H9 (cell line): ENCODE results near the gene WDPCP. TPM values are rescaled to one million over a fixed set of nuclear protein-coding genes. Genes with fewer than 3 reads are reported as not detected.
"Not testable (repeated sequence)": the region's sequence is repeated elsewhere in the genome, so short reads cannot be mapped to it uniquely, and the experiment has no call there.

Source experiments
- DNase-seq: peaks from one replicate; pipeline ENCODE4 v3.0.0-alpha.2; 2017
- H2AFZ ChIP-seq: one replicate; pipeline ENCODE4 v1.6.1; 2013; ENCODE audit warnings: mild to moderate bottlenecking, low read length, control low read depth, moderate library complexity
- H2AK5ac ChIP-seq: 2 replicates; pipeline ENCODE4 v1.6.1; 2013; ENCODE audit warnings: low read length, control low read depth, mixed read lengths; ENCODE audit not compliant: insufficient read length
- H2BK120ac ChIP-seq: one replicate; pipeline ENCODE4 v1.6.1; 2013; ENCODE audit warnings: low read depth, mild to moderate bottlenecking, low read length, control low read depth, inconsistent platforms; ENCODE audit not compliant: poor library complexity, severe bottlenecking
- H2BK12ac ChIP-seq: 2 replicates; pipeline ENCODE4 v1.6.1; 2013; ENCODE audit warnings: low read length, control low read depth, mixed read lengths, low read depth; ENCODE audit not compliant: insufficient read length
- H2BK15ac ChIP-seq: 2 replicates; pipeline ENCODE4 v1.6.1; 2013; ENCODE audit warnings: low read depth, low read length, control low read depth
- H2BK20ac ChIP-seq: one replicate; pipeline ENCODE4 v1.6.1; 2013; ENCODE audit warnings: low read depth, mild to moderate bottlenecking, low read length, control low read depth, inconsistent platforms; ENCODE audit not compliant: poor library complexity, severe bottlenecking
- H2BK5ac ChIP-seq: 2 replicates; pipeline ENCODE4 v1.6.1; 2013; ENCODE audit warnings: low read length, control low read depth, mixed read lengths; ENCODE audit not compliant: insufficient read length
- H3K14ac ChIP-seq: 2 replicates; pipeline ENCODE4 v1.6.1; 2013; ENCODE audit warnings: low read length, control low read depth; ENCODE audit not compliant: insufficient read depth
- H3K18ac ChIP-seq: 2 replicates; pipeline ENCODE4 v1.6.1; 2013; ENCODE audit warnings: low read depth, mild to moderate bottlenecking, mixed read lengths, low read length, control low read depth; ENCODE audit not compliant: insufficient read length
- H3K23ac ChIP-seq: 2 replicates; pipeline ENCODE4 v1.6.1; 2013; ENCODE audit warnings: low read length, control low read depth, mixed read lengths, low read depth; ENCODE audit not compliant: insufficient read length
- H3K23me2 ChIP-seq: 2 replicates; pipeline ENCODE4 v1.6.1; 2013; ENCODE audit warnings: low read depth, mild to moderate bottlenecking, mixed read lengths, low read length, control low read depth; ENCODE audit not compliant: insufficient read length, poor library complexity, severe bottlenecking
- H3K27ac ChIP-seq: 2 replicates; pipeline ENCODE4 v1.5.1; 2013; ENCODE audit warnings: low read length, control low read depth, mixed read lengths, low read depth; ENCODE audit not compliant: insufficient read length
- H3K27me3 ChIP-seq: 2 replicates; pipeline ENCODE4 v1.6.1; 2013; ENCODE audit warnings: low read length, control low read depth, inconsistent platforms; ENCODE audit not compliant: insufficient read depth
- H3K4ac ChIP-seq: 2 replicates; pipeline ENCODE4 v1.6.1; 2013; ENCODE audit warnings: low read depth, mild to moderate bottlenecking, control low read depth, inconsistent platforms, low read length, moderate library complexity
- H3K4me1 ChIP-seq: 2 replicates; pipeline ENCODE4 v1.6.1; 2013; ENCODE audit warnings: low read length, control low read depth, inconsistent platforms; ENCODE audit not compliant: insufficient read depth
- H3K4me2 ChIP-seq: 2 replicates; pipeline ENCODE4 v1.6.1; 2013; ENCODE audit warnings: low read length, control low read depth, mixed read lengths; ENCODE audit not compliant: insufficient read length, insufficient read depth
- H3K56ac ChIP-seq: 2 replicates; pipeline ENCODE4 v1.6.1; 2013; ENCODE audit warnings: low read depth, mild to moderate bottlenecking, mixed read lengths, low read length, control low read depth; ENCODE audit not compliant: insufficient read length
- H3K79me1 ChIP-seq: 2 replicates; pipeline ENCODE4 v1.6.1; 2013; ENCODE audit warnings: low read depth, mild to moderate bottlenecking, moderate library complexity, low read length, control low read depth, inconsistent platforms; ENCODE audit not compliant: insufficient read depth, poor library complexity, severe bottlenecking
- H3K79me2 ChIP-seq: 2 replicates; pipeline ENCODE4 v1.6.1; 2013; ENCODE audit warnings: low read length, control low read depth, inconsistent platforms; ENCODE audit not compliant: insufficient read depth
- H3K9ac ChIP-seq: 2 replicates; pipeline ENCODE4 v1.6.1; 2013; ENCODE audit warnings: low read length, control low read depth, mixed read lengths; ENCODE audit not compliant: insufficient read length; ENCODE audit errors: extremely low read depth
- H3K9me3 ChIP-seq: one replicate; pipeline ENCODE4 v1.6.1; 2013; ENCODE audit warnings: low read depth, low read length, inconsistent platforms; ENCODE audit not compliant: control insufficient read depth
- H3T11ph ChIP-seq: one replicate; pipeline ENCODE4 v1.6.1; 2013; ENCODE audit warnings: mild to moderate bottlenecking, low read length, control low read depth, inconsistent platforms
- H4K20me1 ChIP-seq: one replicate; pipeline ENCODE4 v1.6.1; 2013; ENCODE audit not compliant: control insufficient read depth, insufficient read length, insufficient read depth
- H4K5ac ChIP-seq: 2 replicates; pipeline ENCODE4 v1.6.1; 2013; ENCODE audit warnings: low read depth, mild to moderate bottlenecking, mixed read lengths, low read length, control low read depth; ENCODE audit not compliant: insufficient read length
- H4K8ac ChIP-seq: replicated peaks from 2 replicates; pipeline ENCODE4 v1.6.1; 2013; ENCODE audit warnings: low read length, control low read depth, mixed read lengths, low read depth; ENCODE audit not compliant: insufficient read length
- H4K91ac ChIP-seq: 2 replicates; pipeline ENCODE4 v1.6.1; 2013; ENCODE audit warnings: low read depth, mild to moderate bottlenecking, moderate library complexity, mixed read lengths, low read length, control low read depth; ENCODE audit not compliant: insufficient read length
- H3K27ac Mint-ChIP-seq, 3 experiments: 2 replicates in 2 of 3; 3 replicates in 1 of 3; pipeline ENCODE4 v1.8.0; 2020 to 2021; ENCODE audit warnings: mixed read lengths in 3 of 3, mild to moderate bottlenecking in 1 of 3, moderate library complexity in 1 of 3
- H3K27me3 Mint-ChIP-seq: 2 replicates; pipeline ENCODE4 v1.8.0; 2021; ENCODE audit warnings: low read depth, mild to moderate bottlenecking, moderate library complexity, mixed read lengths
- H3K36me3 Mint-ChIP-seq, 3 experiments: 2 replicates in 2 of 3; 3 replicates in 1 of 3; pipeline ENCODE4 v1.8.0; 2020 to 2021; ENCODE audit warnings: low read depth in 3 of 3, mixed read lengths in 3 of 3; ENCODE audit not compliant: insufficient read depth in 1 of 3
- H3K4me1 Mint-ChIP-seq, 2 experiments: 2 replicates each; pipeline ENCODE4 v1.8.0; 2020; ENCODE audit warnings: mixed read lengths in 2 of 2
- H3K4me3 Mint-ChIP-seq, 2 experiments: 2 replicates in 1 of 2; 3 replicates in 1 of 2; pipeline ENCODE4 v1.8.0; 2020 to 2021; ENCODE audit warnings: mild to moderate bottlenecking in 2 of 2, mixed read lengths in 2 of 2, moderate library complexity in 1 of 2
- H3K9me3 Mint-ChIP-seq, 2 experiments: 2 replicates in 1 of 2; 3 replicates in 1 of 2; pipeline ENCODE4 v1.8.0; 2020; ENCODE audit warnings: mild to moderate bottlenecking in 2 of 2, mixed read lengths in 2 of 2, moderate library complexity in 1 of 2
- CTCF ChIP-seq: fragments of 200-600 bp; sonication (generic); conservative IDR thresholded peaks from 3 replicates; pipeline ENCODE4 v1.8.0; 2021; ENCODE audit warnings: antibody characterized with exemption, mild to moderate bottlenecking
- WGBS: extraction: QIAGEN DNeasy Blood & Tissue Kit; methylation state at CpG from one replicate; pipeline ENCODE4 v1.1.7; 2013; ENCODE audit warnings: missing lambda C conversion rate, low lambda C conversion rate, mixed read lengths; ENCODE audit not compliant: insufficient read length; ENCODE audit errors: extremely low coverage; 5-methylcytosine and 5-hydroxymethylcytosine counted together
- total RNA-seq: library from RNA; stranded (reverse); gene quantifications from 2 replicates; pipeline ENCODE4 v1.2.1, GENCODE V29; 2021

Gene WDPCP
- total RNA-seq, 1 experiment from 2014 or later, result 22.4 TPM

- H3K14ac ChIP-seq, result no peak overlapping the region
- DNase-seq, result no peak
- H3K4me3 Mint-ChIP-seq, result no peak overlapping the region
- H4K91ac ChIP-seq, result no peak overlapping the region
- peaks cover 19 to 27% of the 10 kb centered on the region in 2 experiments for H3K4me1 Mint-ChIP-seq
- H2BK20ac ChIP-seq, result no peak overlapping the region
- H3K27ac ChIP-seq, result no peak overlapping the region
- H2BK5ac ChIP-seq, result no peak overlapping the region
- H2AK5ac ChIP-seq, result no peak overlapping the region
- H4K5ac ChIP-seq, result no peak overlapping the region
- no peak overlapping the region for H3K9ac ChIP-seq
- peaks cover 4% of the 10 kb centered on the region; the same call in 1 of the 2 replicates for H3K4me1 ChIP-seq
- H2BK15ac ChIP-seq, result no peak overlapping the region
- no peak overlapping the region for H3K4ac ChIP-seq
- no peaks in the 10 kb centered on the region for H3K27me3 Mint-ChIP-seq
- no peak overlapping the region for H3K23ac ChIP-seq
- no peak overlapping the region for H3K4me2 ChIP-seq
- H3K56ac ChIP-seq, result no peak overlapping the region
- H3K9me3 Mint-ChIP-seq, result peaks cover 6 to 11% of the 10 kb centered on the region in 2 experiments; a peak in 4 of 5 replicates
- no peak overlapping the region for H3K27ac Mint-ChIP-seq
- H3K18ac ChIP-seq, result no peak overlapping the region
- no peak overlapping the region for H2BK120ac ChIP-seq
- no peak for TF ChIP-seq CTCF
- H3K79me2 ChIP-seq, result no peaks in the 10 kb centered on the region
- H3K36me3 Mint-ChIP-seq, result peaks cover 21 to 22% (median 22%) of the 10 kb centered on the region in 3 experiments
- H3T11ph ChIP-seq, result no peak overlapping the region
- no peak overlapping the region for H4K8ac ChIP-seq
- no peaks in the 10 kb centered on the region for H3K79me1 ChIP-seq
- H3K9me3 ChIP-seq, result no peaks in the 10 kb centered on the region
- no peaks in the 10 kb centered on the region for H4K20me1 ChIP-seq
- no peak overlapping the region for H2BK12ac ChIP-seq
- no peak overlapping the region for H2AFZ ChIP-seq
- no peaks in the 10 kb centered on the region for H3K23me2 ChIP-seq
- H3K27me3 ChIP-seq, result no peaks in the 10 kb centered on the region
Measured at GRCh38 chr2:63403820-63404219, 184.5 kb downstream of the WDPCP start.

- not testable (repeated sequence) for H4K91ac ChIP-seq, H3K9me3 ChIP-seq, H3K23ac ChIP-seq, H4K20me1 ChIP-seq, H3K79me1 ChIP-seq, H3K27ac Mint-ChIP-seq, H2BK5ac ChIP-seq, H3K14ac ChIP-seq, H2BK120ac ChIP-seq, H3K27me3 ChIP-seq, H3K18ac ChIP-seq, H4K8ac ChIP-seq, H3K56ac ChIP-seq, H3T11ph ChIP-seq, H3K4ac ChIP-seq, H3K4me2 ChIP-seq, DNase-seq, H3K9me3 Mint-ChIP-seq, H2BK15ac ChIP-seq, H3K79me2 ChIP-seq, H2AFZ ChIP-seq, H2BK20ac ChIP-seq, H3K4me3 Mint-ChIP-seq, H3K9ac ChIP-seq, H4K5ac ChIP-seq, H3K4me1 ChIP-seq, H2AK5ac ChIP-seq, H2BK12ac ChIP-seq, H3K27me3 Mint-ChIP-seq, H3K23me2 ChIP-seq, H3K27ac ChIP-seq
- no CpG with 5 or more reads among the region's 3 CpGs for WGBS
- Mint-ChIP-seq H3K36me3 (peaks cover 13 to 22% (median 18%) of the 10 kb centered on the region in 3 experiments; a peak in 6 of 7 replicates), H3K4me1 (peaks cover 23 to 25% of the 10 kb centered on the region in 2 experiments)
Measured at GRCh38 chr2:63402889-63403288, 185.4 kb downstream of the WDPCP start.
